Fibroblast of villous mesenchyme (primary cell): Measurements from ENCODE around the gene CCL24. TPM values are rescaled to one million over a fixed set of nuclear protein-coding genes. Genes with fewer than 3 reads are reported as not detected.
"Not testable (repeated sequence)": the region's sequence is repeated elsewhere in the genome, so short reads cannot be mapped to it uniquely, and the experiment has no call there.

Experiments used
- DNase-seq: peaks from one replicate; pipeline ENCODE4 v3.0.0-alpha.2; 2010; ENCODE audit warnings: low read depth
- H3K4me3 ChIP-seq: 2 replicates; pipeline ENCODE4 v1.5.1; 2011; ENCODE audit warnings: low read depth, mild to moderate bottlenecking, low read length
- total RNA-seq: library from RNA; depleted of rRNA; stranded (reverse); fragments of >200 nt; gene quantifications from 2 replicates; pipeline ENCODE4 v1.2.3, GENCODE V29; 2012
- TF ChIP-seq, protein P1 (sequence below): IDR thresholded peaks from 2 replicates; pipeline ENCODE4 v1.5.1; 2012; ENCODE audit warnings: low read depth, mild to moderate bottlenecking, low read length; ENCODE audit not compliant: insufficient read depth

The CCL24 gene
- total RNA-seq, 1 donor = not detected

DNA sequence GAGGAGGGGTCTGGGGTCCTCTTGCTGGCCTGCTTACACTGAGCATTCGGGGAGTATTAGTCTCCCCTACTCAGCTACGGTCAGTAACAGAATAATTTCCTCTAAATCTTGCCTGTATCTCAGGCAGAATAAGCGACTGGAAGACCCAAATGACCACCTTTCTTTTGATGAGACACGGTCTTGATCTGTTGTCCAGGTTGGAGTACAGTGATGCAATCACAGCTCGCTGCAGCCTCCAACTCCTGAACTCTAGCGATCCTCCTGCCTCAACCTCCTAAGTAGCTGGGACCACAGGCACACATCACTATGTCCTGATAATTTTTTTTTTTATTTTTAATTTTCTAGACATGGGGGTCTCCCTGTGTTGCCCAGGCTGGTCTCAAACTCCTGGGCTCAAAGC, 17.2 kb downstream of the CCL24 start:
- DNase-seq = no peak
- H3K4me3 ChIP-seq = no peak overlapping the region
- TF ChIP-seq, protein P1, sequence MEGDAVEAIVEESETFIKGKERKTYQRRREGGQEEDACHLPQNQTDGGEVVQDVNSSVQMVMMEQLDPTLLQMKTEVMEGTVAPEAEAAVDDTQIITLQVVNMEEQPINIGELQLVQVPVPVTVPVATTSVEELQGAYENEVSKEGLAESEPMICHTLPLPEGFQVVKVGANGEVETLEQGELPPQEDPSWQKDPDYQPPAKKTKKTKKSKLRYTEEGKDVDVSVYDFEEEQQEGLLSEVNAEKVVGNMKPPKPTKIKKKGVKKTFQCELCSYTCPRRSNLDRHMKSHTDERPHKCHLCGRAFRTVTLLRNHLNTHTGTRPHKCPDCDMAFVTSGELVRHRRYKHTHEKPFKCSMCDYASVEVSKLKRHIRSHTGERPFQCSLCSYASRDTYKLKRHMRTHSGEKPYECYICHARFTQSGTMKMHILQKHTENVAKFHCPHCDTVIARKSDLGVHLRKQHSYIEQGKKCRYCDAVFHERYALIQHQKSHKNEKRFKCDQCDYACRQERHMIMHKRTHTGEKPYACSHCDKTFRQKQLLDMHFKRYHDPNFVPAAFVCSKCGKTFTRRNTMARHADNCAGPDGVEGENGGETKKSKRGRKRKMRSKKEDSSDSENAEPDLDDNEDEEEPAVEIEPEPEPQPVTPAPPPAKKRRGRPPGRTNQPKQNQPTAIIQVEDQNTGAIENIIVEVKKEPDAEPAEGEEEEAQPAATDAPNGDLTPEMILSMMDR = no peak

DNA sequence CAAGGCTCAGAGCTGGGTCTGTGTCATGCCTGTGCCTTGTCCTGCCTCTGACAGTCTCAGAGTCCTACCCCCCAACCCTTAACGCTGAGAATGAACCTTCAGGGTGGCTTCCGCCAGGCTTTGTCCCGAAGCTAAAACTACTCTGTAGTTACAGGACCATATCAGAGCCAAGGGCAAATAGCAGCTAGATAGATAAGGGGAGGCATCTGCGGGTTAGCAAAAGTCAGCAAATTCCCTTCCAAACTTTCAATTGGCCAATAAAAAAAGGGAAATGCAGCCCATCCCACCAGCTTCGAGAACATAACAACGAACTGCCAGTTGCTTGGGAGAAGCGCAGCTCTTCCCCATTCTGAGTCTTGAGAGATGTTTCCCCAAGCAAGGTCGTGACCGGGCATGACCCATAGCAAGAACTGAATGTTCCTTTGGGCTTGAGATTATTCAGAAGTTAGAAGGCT, 17.7 kb downstream of the CCL24 start:
- TF ChIP-seq, protein P1 = no peak
- no peak overlapping the region for H3K4me3 ChIP-seq
- peak; percentile 86 for DNase-seq

DNA sequence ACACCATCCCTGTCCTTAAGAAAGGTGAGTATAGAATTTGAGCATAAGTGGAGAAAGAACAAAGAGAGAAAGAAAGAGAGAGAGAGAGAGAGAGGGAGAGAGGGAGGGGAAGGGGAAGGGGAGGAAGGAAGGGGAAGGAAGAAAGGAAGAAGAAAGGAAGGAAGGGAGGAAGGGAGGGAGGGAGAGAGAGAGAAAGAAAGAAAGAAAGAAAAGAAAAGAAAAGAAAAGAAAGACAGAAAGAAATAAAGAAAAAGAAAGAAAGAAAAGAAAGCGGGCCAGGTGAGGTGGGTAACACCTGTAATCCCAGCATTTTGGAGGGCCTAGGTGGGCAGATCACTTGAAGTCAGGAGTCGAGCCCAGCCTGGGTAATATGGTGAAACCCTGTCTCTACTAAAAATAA, 19.9 kb downstream of the CCL24 start:
- no peak for DNase-seq
- TF ChIP-seq, protein P1 = no peak

DNA sequence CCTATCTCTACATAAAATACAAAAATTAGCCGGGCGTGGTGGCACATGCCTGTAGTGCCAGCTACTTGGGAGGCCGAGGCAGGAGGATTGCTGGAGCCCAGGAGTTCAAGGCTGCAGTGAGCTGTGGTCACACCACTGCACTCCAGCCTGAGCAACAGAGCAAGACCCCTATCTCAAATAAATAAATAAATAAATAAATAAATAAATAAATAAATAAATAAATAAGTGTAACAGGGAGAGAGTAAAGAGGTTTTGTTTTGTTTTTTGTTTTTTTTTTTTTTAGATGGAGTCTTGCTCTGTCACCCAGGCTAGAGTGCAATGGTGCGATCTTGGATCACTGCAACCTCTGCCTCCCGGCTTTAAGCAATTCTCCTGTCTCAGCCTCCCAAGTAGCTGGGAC, 21.0 kb downstream of the CCL24 start:
- not testable (repeated sequence) for DNase-seq

More for the DNA sequence above, 19.9 kb downstream of the CCL24 start:
- H3K4me3 ChIP-seq = no peak overlapping the region

GRCh38 chr7:75789361-75789924, 24.2 kb downstream of the CCL24 start:
- no peak overlapping the region for H3K4me3 ChIP-seq
- TF ChIP-seq, protein P1 = no peak
- no peak for DNase-seq

More for the DNA sequence above, 21.0 kb downstream of the CCL24 start:
- H3K4me3 ChIP-seq = not testable (repeated sequence)

DNA sequence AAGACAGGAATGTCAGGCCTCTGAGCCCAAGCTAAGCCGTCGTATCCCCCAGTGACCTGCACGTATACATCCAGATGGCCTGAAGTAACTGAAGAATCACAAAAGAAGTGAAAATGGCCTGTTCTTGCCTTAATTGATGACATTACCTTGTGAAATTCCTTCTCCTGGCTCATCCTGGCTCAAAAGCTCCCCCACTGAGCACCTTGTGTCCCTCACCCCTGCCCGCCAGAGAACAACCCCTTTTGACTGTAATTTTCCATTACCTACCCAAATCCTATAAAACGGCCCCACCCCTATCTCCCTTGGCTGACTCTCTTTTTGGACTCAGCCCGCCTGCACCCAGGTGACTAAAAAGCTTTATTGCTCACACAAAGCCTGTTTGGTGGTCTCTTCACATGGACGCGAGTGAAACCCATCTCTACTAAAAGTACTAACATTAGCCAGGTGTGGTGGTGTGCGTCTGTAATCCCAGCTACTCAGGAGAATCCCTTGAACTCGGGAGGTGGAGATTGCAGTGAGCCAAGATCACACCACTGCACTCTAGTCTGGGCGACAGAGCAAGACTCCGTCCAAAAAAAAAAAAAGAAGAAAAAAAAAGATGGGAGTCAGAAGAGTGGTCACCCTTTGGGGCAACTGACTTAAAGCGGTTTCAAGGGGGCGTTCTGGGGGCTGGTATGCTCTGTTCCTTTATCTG, 25.3 kb downstream of the CCL24 start:
- not testable (repeated sequence) for H3K4me3 ChIP-seq, DNase-seq

DNA sequence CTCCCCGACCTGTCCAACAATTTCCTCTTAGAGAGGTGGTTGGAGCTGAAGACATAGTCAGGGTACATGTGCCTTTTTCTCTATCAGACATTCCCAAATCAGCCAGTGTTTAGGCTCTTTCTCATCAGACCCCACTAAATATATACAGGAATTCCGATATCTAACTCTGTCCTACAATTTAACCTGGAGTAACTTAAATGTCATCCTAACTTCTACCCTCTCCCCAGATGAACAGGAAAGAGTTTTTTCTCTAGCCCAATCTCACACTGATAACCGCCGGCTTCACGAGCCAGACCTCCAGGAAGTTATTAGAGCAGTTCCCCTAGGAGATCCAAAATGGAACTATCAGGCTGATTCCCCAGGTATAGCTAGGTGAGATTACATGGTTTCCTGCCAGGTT, 30.5 kb downstream of the CCL24 start:
- H3K4me3 ChIP-seq, DNase-seq: not testable (repeated sequence)

- not testable (repeated sequence) for DNase-seq, H3K4me3 ChIP-seq
Observed at GRCh38 chr7:75780647-75781273, 32.8 kb downstream of the CCL24 start.

GRCh38 chr7:75779516-75779915, 34.1 kb downstream of the CCL24 start:
- DNase-seq, H3K4me3 ChIP-seq: not testable (repeated sequence)

DNA sequence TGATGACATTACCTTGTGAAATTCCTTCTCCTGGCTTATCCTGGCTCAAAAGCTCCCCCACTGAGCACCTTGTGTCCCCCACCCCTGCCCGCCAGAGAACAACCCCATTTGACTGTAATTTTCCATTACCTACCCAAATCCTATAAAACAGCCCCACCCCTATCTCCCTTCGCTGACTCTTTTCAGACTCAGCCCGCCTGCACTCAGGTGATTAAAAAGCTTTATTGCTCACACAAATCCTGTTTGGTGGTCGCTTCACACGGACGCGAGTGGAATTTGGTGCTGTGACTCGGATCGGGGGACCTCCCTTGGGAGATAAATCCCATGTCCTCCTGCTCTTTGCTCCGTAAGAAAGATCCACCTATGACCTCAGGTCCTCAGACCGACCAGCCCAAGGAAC, 34.6 kb downstream of the CCL24 start:
- not testable (repeated sequence) for H3K4me3 ChIP-seq, DNase-seq
